Glutamatergic neuron (in vitro differentiated cells): ENCODE data around the gene PPOX. TPM values are rescaled to one million over a fixed set of nuclear protein-coding genes. Genes with fewer than 3 reads are reported as not detected.

Source experiments
- DNase-seq: peaks from one replicate; pipeline ENCODE4 v3.0.0; 2022
- H3K27ac Mint-ChIP-seq: one replicate; pipeline ENCODE4 v1.8.0; 2020; ENCODE audit warnings: mild to moderate bottlenecking, mixed read lengths, inconsistent platforms; ENCODE audit not compliant: unreplicated experiment
- H3K27me3 Mint-ChIP-seq: one replicate; pipeline ENCODE4 v1.8.0; 2020; ENCODE audit warnings: mild to moderate bottlenecking, moderate library complexity, mixed read lengths, inconsistent platforms; ENCODE audit not compliant: unreplicated experiment
- H3K36me3 Mint-ChIP-seq: one replicate; pipeline ENCODE4 v1.8.0; 2020; ENCODE audit warnings: mild to moderate bottlenecking, mixed read lengths, inconsistent platforms; ENCODE audit not compliant: unreplicated experiment
- H3K4me1 Mint-ChIP-seq: one replicate; pipeline ENCODE4 v1.8.0; 2020; ENCODE audit warnings: mild to moderate bottlenecking, low read depth, mixed read lengths, inconsistent platforms; ENCODE audit not compliant: unreplicated experiment
- H3K4me3 Mint-ChIP-seq: one replicate; pipeline ENCODE4 v1.8.0; 2020; ENCODE audit warnings: mild to moderate bottlenecking, mixed read lengths, inconsistent platforms; ENCODE audit not compliant: unreplicated experiment
- H3K9me3 Mint-ChIP-seq: one replicate; pipeline ENCODE4 v1.8.0; 2020; ENCODE audit warnings: mild to moderate bottlenecking, moderate library complexity, mixed read lengths, inconsistent platforms; ENCODE audit not compliant: unreplicated experiment
- total RNA-seq: library from RNA; stranded (reverse); fragmentation: NEBNext Ultra II Directional; extraction: Animal tissue kit (Norgen Biotek cat#: 25700); gene quantifications from one replicate; pipeline ENCODE4 v1.2.1, GENCODE V29; 2021; ENCODE audit not compliant: unreplicated experiment
- TF ChIP-seq, protein P1 (sequence below): fragments of 200-600 bp; sonication (generic); IDR thresholded peaks from one replicate; pipeline ENCODE4 v1.5.0; 2021; ENCODE audit not compliant: partially characterized antibody, unreplicated experiment

The PPOX gene
- total RNA-seq, 1 donor from 2014 or later: 53.2 TPM

DNA sequence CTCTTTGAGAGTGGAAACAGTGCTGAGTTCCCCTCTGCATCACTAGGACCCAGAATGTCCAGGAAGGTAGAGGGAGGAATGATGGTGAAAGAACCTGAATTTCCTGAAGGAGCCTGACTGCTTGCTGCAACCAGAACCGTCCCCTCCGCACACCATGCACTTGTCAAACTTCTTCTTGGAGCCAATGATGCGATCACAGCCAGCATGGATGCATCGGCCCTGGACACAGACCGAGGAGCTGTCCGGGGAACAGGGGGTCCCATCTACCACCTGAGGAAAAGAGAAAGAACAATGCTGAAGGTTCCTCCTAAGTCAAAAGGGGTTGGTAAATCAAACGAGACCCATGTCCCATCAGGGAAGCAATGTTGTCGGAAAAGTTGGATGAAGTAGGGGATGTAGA, 25.7 kb downstream of the PPOX start:
- Mint-ChIP-seq H3K4me1 (peaks cover 13% of the 10 kb centered on the region), H3K36me3 (no peaks in the 10 kb centered on the region)

DNA sequence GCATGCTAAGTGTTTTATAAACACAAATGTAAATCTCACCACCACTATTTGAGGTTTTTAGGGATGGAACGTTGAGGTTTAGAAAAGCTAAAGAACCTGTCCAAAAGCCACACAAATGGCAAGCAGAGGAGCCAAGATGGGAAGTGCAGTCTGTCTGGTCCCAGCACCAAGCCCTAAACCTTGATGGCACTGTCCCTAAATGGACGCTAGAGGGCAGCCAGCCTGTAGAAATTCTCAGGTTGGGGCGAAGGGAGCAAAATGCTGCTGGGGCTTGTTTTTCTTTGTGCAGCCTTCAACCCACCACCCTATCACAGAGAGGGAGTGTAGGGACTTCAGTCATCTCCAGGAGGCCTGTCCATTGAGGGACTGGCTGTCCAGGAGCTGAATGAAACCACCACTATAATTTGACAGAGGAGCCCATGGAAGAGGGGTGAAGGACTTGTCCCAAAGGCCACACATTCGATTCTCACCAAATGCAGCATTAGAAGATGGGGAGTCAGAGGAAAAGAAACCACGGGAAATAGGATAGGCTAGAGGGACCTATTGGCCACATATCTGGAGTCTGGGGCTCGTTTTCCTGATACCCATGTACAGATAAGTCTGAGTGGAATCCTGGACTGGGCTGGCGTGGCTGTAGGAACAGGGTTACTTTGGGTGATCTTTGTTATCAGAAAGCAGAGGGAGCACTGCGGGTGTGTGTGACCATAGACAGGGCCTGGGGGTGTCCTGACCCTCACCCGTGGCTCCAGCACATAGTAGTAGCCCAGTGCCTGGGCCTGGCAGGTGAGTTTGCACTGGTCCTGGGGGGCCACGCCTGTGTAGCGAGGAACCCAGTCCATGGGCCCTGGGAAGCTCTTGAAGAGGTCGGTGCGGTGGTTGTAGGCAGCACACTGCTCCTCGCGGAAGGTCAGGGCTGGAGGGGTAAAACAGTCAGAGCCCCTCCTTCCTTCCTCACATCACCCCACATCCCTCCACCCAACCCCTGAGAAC, 26.5 kb downstream of the PPOX start:
- DNase-seq: peak; percentile 68
- H3K4me3 Mint-ChIP-seq: peak overlapping the region; percentile 36
- TF ChIP-seq, protein P1, sequence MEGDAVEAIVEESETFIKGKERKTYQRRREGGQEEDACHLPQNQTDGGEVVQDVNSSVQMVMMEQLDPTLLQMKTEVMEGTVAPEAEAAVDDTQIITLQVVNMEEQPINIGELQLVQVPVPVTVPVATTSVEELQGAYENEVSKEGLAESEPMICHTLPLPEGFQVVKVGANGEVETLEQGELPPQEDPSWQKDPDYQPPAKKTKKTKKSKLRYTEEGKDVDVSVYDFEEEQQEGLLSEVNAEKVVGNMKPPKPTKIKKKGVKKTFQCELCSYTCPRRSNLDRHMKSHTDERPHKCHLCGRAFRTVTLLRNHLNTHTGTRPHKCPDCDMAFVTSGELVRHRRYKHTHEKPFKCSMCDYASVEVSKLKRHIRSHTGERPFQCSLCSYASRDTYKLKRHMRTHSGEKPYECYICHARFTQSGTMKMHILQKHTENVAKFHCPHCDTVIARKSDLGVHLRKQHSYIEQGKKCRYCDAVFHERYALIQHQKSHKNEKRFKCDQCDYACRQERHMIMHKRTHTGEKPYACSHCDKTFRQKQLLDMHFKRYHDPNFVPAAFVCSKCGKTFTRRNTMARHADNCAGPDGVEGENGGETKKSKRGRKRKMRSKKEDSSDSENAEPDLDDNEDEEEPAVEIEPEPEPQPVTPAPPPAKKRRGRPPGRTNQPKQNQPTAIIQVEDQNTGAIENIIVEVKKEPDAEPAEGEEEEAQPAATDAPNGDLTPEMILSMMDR: peak; percentile 88
- peak overlapping the region; percentile 84 for H3K27ac Mint-ChIP-seq
- peaks cover 2% of the 10 kb centered on the region for H3K9me3 Mint-ChIP-seq
- H3K27me3 Mint-ChIP-seq: peaks cover 8% of the 10 kb centered on the region
- H3K4me1 Mint-ChIP-seq: peaks cover 13% of the 10 kb centered on the region
- no peaks in the 10 kb centered on the region for H3K36me3 Mint-ChIP-seq

More for the DNA sequence above, 25.7 kb downstream of the PPOX start:
- DNase-seq: no peak
- TF ChIP-seq, protein P1: no peak
- Mint-ChIP-seq H3K9me3 (peaks cover 2% of the 10 kb centered on the region), H3K4me3 (no peak overlapping the region), H3K27ac (no peak overlapping the region), H3K27me3 (peaks cover 10% of the 10 kb centered on the region)

DNA sequence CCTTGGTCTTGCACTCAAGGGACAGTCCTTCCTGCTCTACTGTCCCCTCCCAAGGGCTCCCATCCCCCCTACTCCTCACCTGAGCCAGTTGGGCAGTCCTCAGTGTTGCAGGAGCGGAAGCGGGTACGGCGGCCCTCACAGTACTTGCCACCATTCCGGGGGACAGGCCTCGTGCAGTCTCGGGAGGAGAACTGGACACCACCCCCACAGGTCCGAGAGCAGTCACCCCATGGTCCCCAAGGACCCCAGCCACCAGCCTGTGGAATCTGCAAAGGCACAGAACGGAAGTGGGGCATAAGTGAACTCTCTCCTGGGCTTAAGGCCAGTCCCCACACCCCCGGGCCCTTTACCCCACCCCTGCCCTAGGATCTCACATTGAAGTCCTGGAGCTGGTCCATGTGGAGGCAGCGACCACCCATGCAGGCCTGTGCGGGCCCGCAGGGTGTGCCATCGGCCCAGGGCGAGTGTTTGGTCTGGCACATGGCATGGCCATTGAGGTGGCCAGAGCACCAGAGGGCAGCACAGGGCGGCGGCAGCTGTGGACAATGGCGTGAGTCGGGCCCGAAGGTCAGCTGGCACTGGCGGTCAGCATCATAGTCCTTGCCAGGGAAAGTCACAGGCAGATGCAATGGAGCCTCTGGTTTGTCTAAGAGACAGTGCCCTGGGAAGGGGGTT, 27.5 kb downstream of the PPOX start:
- H3K4me1 Mint-ChIP-seq: peaks cover 13% of the 10 kb centered on the region
- peaks cover 2% of the 10 kb centered on the region for H3K9me3 Mint-ChIP-seq
- peaks cover 9% of the 10 kb centered on the region for H3K27me3 Mint-ChIP-seq
- H3K4me3 Mint-ChIP-seq: no peak overlapping the region
- no peak overlapping the region for H3K27ac Mint-ChIP-seq
- TF ChIP-seq, protein P1: no peak
- DNase-seq: no peak
- H3K36me3 Mint-ChIP-seq: no peaks in the 10 kb centered on the region

DNA sequence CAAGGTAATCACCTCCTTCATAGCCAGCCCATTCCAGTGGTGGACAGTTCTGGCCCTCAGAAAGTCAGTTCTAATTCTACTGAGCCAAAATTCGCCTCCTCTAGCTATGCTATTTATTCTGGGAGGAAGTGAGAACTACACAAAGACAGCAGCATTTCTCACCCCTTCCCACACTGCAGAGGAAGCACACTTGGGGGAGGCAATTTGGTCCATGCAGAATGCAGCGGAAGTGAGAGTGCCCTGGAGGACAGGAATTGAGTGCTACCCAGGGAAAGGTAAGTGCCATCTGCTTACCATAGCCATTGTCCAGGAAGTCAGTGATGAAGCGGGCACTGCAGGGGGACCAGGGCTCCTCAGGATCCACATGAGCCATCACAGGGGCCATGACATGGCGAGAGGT, 28.9 kb downstream of the PPOX start:
- no peak for DNase-seq
- H3K36me3 Mint-ChIP-seq: no peaks in the 10 kb centered on the region
- H3K4me3 Mint-ChIP-seq: no peak overlapping the region
- H3K27me3 Mint-ChIP-seq: peaks cover 12% of the 10 kb centered on the region
- H3K27ac Mint-ChIP-seq: no peak overlapping the region
- TF ChIP-seq, protein P1: no peak
- peaks cover 4% of the 10 kb centered on the region for H3K9me3 Mint-ChIP-seq
- peaks cover 24% of the 10 kb centered on the region for H3K4me1 Mint-ChIP-seq
